Measurements from ENCODE around the gene NUP205.
"Not testable (repeated sequence)": the region's sequence is repeated elsewhere in the genome, so short reads cannot be mapped to it uniquely, and the experiment has no call there.

The NUP205 gene

DNA sequence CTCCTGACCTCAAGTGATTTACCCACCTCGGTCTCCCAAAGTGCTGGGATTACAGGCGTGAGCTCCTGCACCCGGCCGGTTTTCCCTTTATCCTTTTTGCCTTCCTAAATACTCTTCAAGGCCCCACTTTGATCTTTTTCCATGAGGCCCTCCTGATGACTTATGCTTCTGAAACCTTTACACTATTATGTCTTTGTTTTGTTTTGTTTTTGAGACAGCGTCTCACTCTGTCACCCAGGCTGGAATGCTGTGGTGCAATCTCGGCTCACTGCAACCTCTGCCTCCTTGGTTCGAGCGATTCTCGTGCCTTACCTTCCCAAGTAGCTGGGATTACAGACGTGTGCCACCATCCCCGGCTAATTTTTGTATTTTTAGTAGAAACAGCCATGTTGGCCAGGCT lies 108.4 kb downstream of the NUP205 start:
- H3K9me3 ChIP-seq (ENCODE audit: low read length), result peaks cover 5% of the 10 kb centered on the region; the same call in 1 of the 2 replicates
- no peak overlapping the region for H3K4me3 ChIP-seq (ENCODE audit: low read depth, low read length, poor library complexity, severe bottlenecking)
- H3K27me3 ChIP-seq (ENCODE audit: insufficient read depth, low read length), result no peaks in the 10 kb centered on the region
- H3K27ac ChIP-seq (ENCODE audit: low read depth, low read length, poor library complexity, severe bottlenecking), result no peak overlapping the region
- no peak overlapping the region for H3K4me2 ChIP-seq (ENCODE audit: low read length)
- peaks cover 56% of the 10 kb centered on the region for H3K79me2 ChIP-seq (ENCODE audit: insufficient read depth, low read length)
- no peak overlapping the region for H3K9ac ChIP-seq (ENCODE audit: low read length)
- peaks cover 30% of the 10 kb centered on the region for H3K4me1 ChIP-seq (ENCODE audit: insufficient read depth, low read length, severe bottlenecking)
- peaks cover 21% of the 10 kb centered on the region for H3K36me3 ChIP-seq (ENCODE audit: insufficient read depth, low read length)
- no peaks in the 10 kb centered on the region for H4K20me1 ChIP-seq (ENCODE audit: insufficient read depth, low read length)
- 0 out of 2 replicates have a peak, but pooled peaks cover 7% of the 10 kb centered on the region for H3F3A ChIP-seq (ENCODE audit: insufficient read depth, low read length)
- TF ChIP-seq EZH2 (IDR thresholded peaks at IDR 0.05; ENCODE audit: borderline replicate concordance, low read length), result no peak
- TF ChIP-seq, protein P1, sequence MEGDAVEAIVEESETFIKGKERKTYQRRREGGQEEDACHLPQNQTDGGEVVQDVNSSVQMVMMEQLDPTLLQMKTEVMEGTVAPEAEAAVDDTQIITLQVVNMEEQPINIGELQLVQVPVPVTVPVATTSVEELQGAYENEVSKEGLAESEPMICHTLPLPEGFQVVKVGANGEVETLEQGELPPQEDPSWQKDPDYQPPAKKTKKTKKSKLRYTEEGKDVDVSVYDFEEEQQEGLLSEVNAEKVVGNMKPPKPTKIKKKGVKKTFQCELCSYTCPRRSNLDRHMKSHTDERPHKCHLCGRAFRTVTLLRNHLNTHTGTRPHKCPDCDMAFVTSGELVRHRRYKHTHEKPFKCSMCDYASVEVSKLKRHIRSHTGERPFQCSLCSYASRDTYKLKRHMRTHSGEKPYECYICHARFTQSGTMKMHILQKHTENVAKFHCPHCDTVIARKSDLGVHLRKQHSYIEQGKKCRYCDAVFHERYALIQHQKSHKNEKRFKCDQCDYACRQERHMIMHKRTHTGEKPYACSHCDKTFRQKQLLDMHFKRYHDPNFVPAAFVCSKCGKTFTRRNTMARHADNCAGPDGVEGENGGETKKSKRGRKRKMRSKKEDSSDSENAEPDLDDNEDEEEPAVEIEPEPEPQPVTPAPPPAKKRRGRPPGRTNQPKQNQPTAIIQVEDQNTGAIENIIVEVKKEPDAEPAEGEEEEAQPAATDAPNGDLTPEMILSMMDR (IDR thresholded peaks at IDR 0.05; ENCODE audit: low read length), result no peak
- no peak overlapping the region for H2AFZ ChIP-seq (ENCODE audit: low read length)
- H3K9me2 ChIP-seq (ENCODE audit: low read depth, low read length), result no peaks in the 10 kb centered on the region

DNA sequence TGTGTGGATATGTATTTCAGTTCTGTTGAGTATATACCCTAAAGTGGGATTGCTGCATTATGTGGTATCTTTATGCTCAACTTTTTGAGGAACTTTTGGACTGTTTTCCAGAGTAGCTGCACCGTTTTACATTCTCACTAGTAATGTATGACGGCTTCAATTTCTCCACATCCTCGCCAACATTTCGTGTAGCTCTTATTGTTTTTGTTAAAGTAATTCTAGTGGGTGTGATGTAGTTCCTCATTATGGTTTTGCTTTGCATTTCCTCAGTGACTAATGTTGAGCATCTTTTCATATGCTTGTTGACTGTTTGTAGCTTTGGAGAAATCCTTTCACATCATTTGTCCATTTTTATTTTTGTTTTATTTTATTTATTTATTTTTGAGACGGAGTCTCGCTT lies 109.1 kb downstream of the NUP205 start:
- no peak overlapping the region for H3K9ac ChIP-seq (ENCODE audit: low read length)
- H3K79me2 ChIP-seq (ENCODE audit: insufficient read depth, low read length), result peaks cover 62% of the 10 kb centered on the region
- H3K27ac ChIP-seq (ENCODE audit: low read depth, low read length, poor library complexity, severe bottlenecking), result no peak overlapping the region
- no peak overlapping the region for H2AFZ ChIP-seq (ENCODE audit: low read length)
- no peaks in the 10 kb centered on the region; the same call in 1 of the 2 replicates for H4K20me1 ChIP-seq (ENCODE audit: insufficient read depth, low read length)
- peaks cover 23% of the 10 kb centered on the region for H3K4me1 ChIP-seq (ENCODE audit: insufficient read depth, low read length, severe bottlenecking)
- H3K9me2 ChIP-seq (ENCODE audit: low read depth, low read length), result no peaks in the 10 kb centered on the region
- H3K4me3 ChIP-seq (ENCODE audit: low read depth, low read length, poor library complexity, severe bottlenecking), result no peak overlapping the region
- H3K4me2 ChIP-seq (ENCODE audit: low read length), result no peak overlapping the region
- H3K9me3 ChIP-seq (ENCODE audit: low read length), result peaks cover 5% of the 10 kb centered on the region; the same call in 1 of the 2 replicates
- H3K36me3 ChIP-seq (ENCODE audit: insufficient read depth, low read length), result peaks cover 21% of the 10 kb centered on the region
- TF ChIP-seq, protein P1 (IDR thresholded peaks at IDR 0.05; ENCODE audit: low read length), result no peak
- no peak for TF ChIP-seq EZH2 (IDR thresholded peaks at IDR 0.05; ENCODE audit: borderline replicate concordance, low read length)
- H3F3A ChIP-seq (ENCODE audit: insufficient read depth, low read length), result 0 out of 2 replicates have a peak, but pooled peaks cover 7% of the 10 kb centered on the region
- H3K27me3 ChIP-seq (ENCODE audit: insufficient read depth, low read length), result no peaks in the 10 kb centered on the region

DNA sequence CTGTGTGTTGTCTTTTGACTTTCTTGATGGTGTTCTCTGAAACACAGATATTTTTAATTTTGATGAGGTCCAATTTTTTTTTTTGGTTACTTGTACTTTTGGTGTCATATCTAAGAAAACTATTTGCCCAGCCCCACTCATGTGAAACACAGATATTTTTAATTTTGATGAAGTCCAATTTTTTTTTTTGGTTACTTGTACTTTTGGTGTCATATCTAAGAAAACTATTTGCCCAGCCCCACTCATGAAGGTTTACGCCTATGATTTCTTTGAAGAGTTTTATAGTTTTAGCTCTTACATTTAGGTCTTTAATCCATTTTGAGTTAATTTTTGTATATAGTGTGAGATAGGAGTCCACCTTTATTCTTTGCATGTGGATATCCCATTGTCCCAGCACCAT lies 109.9 kb downstream of the NUP205 start:
- not testable (repeated sequence) for H3K27ac ChIP-seq (ENCODE audit: low read depth, low read length, poor library complexity, severe bottlenecking); H3K4me3 ChIP-seq (ENCODE audit: low read depth, low read length, poor library complexity, severe bottlenecking); H2AFZ ChIP-seq (ENCODE audit: low read length); H3F3A ChIP-seq (ENCODE audit: insufficient read depth, low read length); H3K9me3 ChIP-seq (ENCODE audit: low read length); H3K9ac ChIP-seq (ENCODE audit: low read length); H3K4me2 ChIP-seq (ENCODE audit: low read length); H3K27me3 ChIP-seq (ENCODE audit: insufficient read depth, low read length); H4K20me1 ChIP-seq (ENCODE audit: insufficient read depth, low read length); H3K9me2 ChIP-seq (ENCODE audit: low read depth, low read length)
- H3K4me1 ChIP-seq (ENCODE audit: insufficient read depth, low read length, severe bottlenecking), result peaks cover 21% of the 10 kb centered on the region
- peaks cover 66% of the 10 kb centered on the region for H3K79me2 ChIP-seq (ENCODE audit: insufficient read depth, low read length)
- peaks cover 21% of the 10 kb centered on the region for H3K36me3 ChIP-seq (ENCODE audit: insufficient read depth, low read length)

DNA sequence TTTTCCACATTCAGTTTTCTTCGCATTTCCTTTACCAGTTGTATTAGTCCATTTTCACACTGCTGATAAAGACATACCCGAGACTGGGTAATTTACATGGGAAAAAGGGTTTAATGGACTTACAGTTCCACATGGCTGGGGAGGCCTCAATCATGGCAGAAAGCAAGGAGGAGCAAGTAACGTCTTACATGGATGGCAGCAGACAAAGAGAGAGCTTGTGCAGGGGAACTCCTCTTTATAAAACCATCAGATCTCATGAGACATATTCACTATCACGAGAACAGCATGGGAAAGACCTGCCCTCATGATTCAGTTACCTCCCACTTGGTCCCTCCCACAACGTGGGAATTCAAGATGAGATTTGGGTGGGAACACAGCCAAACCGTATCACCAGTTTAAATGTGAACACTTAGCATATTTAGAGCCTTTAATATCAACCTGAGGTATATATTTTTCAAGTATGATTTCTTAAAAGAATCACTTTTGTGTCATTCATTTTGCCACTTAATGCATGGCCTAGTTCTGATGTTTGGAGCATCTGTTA lies 111.2 kb downstream of the NUP205 start:
- H4K20me1 ChIP-seq (ENCODE audit: insufficient read depth, low read length); H3K4me2 ChIP-seq (ENCODE audit: low read length); H3K27ac ChIP-seq (ENCODE audit: low read depth, low read length, poor library complexity, severe bottlenecking); H3F3A ChIP-seq (ENCODE audit: insufficient read depth, low read length); H3K9me2 ChIP-seq (ENCODE audit: low read depth, low read length); H3K4me3 ChIP-seq (ENCODE audit: low read depth, low read length, poor library complexity, severe bottlenecking); H3K27me3 ChIP-seq (ENCODE audit: insufficient read depth, low read length); H2AFZ ChIP-seq (ENCODE audit: low read length); H3K9ac ChIP-seq (ENCODE audit: low read length); H3K9me3 ChIP-seq (ENCODE audit: low read length): not testable (repeated sequence)
- peaks cover 26% of the 10 kb centered on the region for H3K36me3 ChIP-seq (ENCODE audit: insufficient read depth, low read length)
- H3K4me1 ChIP-seq (ENCODE audit: insufficient read depth, low read length, severe bottlenecking), result peaks cover 13% of the 10 kb centered on the region
- peaks cover 58% of the 10 kb centered on the region for H3K79me2 ChIP-seq (ENCODE audit: insufficient read depth, low read length)

Measured in OCI-LY1 (cell line).